GM23338 (cell line): Measurements from ENCODE around the gene DAPK1.

Experiments
- CREB1 ChIP-seq: fragments of 250-450 bp; sonication (Bioruptor Pico); IDR thresholded peaks from 2 replicates; pipeline ENCODE4 v1.5.0; 2020; ENCODE audit warnings: low read depth, mild to moderate bottlenecking, moderate library complexity
- EZH2phosphoT487 ChIP-seq: fragments of 200-600 bp; sonication (generic); IDR thresholded peaks from one replicate; pipeline ENCODE4 v1.8.1; 2018; ENCODE audit warnings: antibody characterized with exemption; ENCODE audit not compliant: unreplicated experiment
- REST ChIP-seq: IDR thresholded peaks from one replicate; pipeline ENCODE4 v1.6.1; 2018; ENCODE audit warnings: antibody characterized with exemption; ENCODE audit not compliant: unreplicated experiment
- TF ChIP-seq, protein P1 (sequence below), 2 experiments: fragments of 200-600 bp in 1 of 2; sonication (generic) in 1 of 2; conservative IDR thresholded peaks; 2 replicates each; pipeline versions ENCODE4 v1.5.1 to v1.6.1; 2016 to 2017; ENCODE audit warnings: antibody characterized with exemption in 2 of 2, low read depth in 2 of 2, mild to moderate bottlenecking in 2 of 2, moderate library complexity in 1 of 2

DNA sequence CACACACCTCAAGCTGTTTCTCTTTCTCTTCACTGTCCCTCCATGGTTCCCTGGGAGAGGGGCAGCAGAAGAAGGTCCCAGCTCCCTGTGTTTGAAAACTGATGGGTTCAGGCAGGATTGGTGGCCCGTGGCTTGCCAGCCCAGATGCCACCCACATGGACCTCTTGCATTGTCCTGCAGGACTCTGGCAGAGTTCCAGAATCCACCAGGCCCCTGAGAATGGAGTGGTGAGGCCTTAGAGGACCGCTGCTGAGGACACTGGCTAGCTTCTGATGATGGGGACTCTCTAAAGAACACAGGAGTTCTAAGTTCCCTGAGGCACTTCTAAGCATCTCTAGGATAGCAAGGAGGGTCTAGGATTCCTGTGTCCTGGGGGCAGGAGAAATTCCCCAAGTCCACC, 253.1 kb downstream of the DAPK1 start:
- TF ChIP-seq, protein P1, sequence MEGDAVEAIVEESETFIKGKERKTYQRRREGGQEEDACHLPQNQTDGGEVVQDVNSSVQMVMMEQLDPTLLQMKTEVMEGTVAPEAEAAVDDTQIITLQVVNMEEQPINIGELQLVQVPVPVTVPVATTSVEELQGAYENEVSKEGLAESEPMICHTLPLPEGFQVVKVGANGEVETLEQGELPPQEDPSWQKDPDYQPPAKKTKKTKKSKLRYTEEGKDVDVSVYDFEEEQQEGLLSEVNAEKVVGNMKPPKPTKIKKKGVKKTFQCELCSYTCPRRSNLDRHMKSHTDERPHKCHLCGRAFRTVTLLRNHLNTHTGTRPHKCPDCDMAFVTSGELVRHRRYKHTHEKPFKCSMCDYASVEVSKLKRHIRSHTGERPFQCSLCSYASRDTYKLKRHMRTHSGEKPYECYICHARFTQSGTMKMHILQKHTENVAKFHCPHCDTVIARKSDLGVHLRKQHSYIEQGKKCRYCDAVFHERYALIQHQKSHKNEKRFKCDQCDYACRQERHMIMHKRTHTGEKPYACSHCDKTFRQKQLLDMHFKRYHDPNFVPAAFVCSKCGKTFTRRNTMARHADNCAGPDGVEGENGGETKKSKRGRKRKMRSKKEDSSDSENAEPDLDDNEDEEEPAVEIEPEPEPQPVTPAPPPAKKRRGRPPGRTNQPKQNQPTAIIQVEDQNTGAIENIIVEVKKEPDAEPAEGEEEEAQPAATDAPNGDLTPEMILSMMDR (conservative IDR thresholded peaks at IDR 0.05; ENCODE audit: low read depth in 2 of 2) = no peak
- TF ChIP-seq CREB1 (no peak), EZH2phosphoT487 (no peak), REST (no peak)
